Uterus (tissue), 4 donors: ENCODE results near the gene ME3. TPM values are rescaled to one million over a fixed set of nuclear protein-coding genes. Genes with fewer than 3 reads are reported as not detected.

Experiments
- DNase-seq, 2 donors: peaks; one replicate each; pipeline ENCODE4 v3.0.0-alpha.2; 2019 to 2020
- H3K27ac ChIP-seq, 2 donors: fragments of 200-600 bp; sonication (generic); 1 replicate in 1 of 2; 2 replicates in 1 of 2; pipeline ENCODE4 v1.5.1; 2016 to 2018
- H3K27me3 ChIP-seq, 2 donors: fragments of 200-600 bp; sonication (generic); one replicate each; pipeline ENCODE4 v1.5.1; 2018 to 2019; ENCODE audit warnings: control low read depth in 1 of 2
- H3K36me3 ChIP-seq, 2 donors: fragments of 200-600 bp; sonication (generic); one replicate each; pipeline ENCODE4 v1.5.1; 2019; ENCODE audit warnings: control low read depth in 1 of 2
- H3K4me1 ChIP-seq, 2 donors: fragments of 200-600 bp; sonication (generic); one replicate each; pipeline ENCODE4 v1.5.1; 2018 to 2019; ENCODE audit warnings: control low read depth in 1 of 2
- H3K4me3 ChIP-seq, 2 donors: fragments of 200-600 bp; sonication (generic); 1 replicate in 1 of 2; 2 replicates in 1 of 2; pipeline ENCODE4 v1.5.1; 2018 to 2019; ENCODE audit warnings: mild to moderate bottlenecking in 1 of 2
- H3K9me3 ChIP-seq, 2 donors: fragments of 200-600 bp; sonication (generic); one replicate each; pipeline ENCODE4 v1.5.1; 2019; ENCODE audit warnings: control low read depth in 1 of 2
- POLR2A ChIP-seq, 2 donors: fragments of 450-650 bp; IDR thresholded peaks; one replicate each; pipeline ENCODE4 v1.6.1; 2016; ENCODE audit warnings: antibody characterized with exemption in 2 of 2, mild to moderate bottlenecking in 1 of 2, moderate library complexity in 1 of 2
- intact Hi-C: fragments of 100-400 bp; cut with DNase I; formaldehyde crosslinking; loops from one replicate; pipeline ENCODE4 v1.15.1; 2023; ENCODE audit warnings: low total_unique reads
- total RNA-seq, 4 donors: library from RNA; depleted of rRNA in 3 of 4; stranded (reverse); fragments of >200 nt in 3 of 4; gene quantifications; one replicate each; pipeline versions ENCODE4 v1.1.0 to v1.2.4, GENCODE V29; 2014 to 2023
- TF ChIP-seq, protein P1 (sequence below), 4 experiments: fragments of 200-600 bp in 2 of 4; fragments of 450-650 bp in 2 of 4; sonication (generic) in 2 of 4; IDR thresholded peaks; one replicate each; pipeline ENCODE4 v1.5.1; 2016 to 2019; ENCODE audit warnings: antibody characterized with exemption in 4 of 4, mild to moderate bottlenecking in 2 of 4, moderate library complexity in 1 of 4
- donor health status: DM: yes; HTN: yes; CAD: no.

The ME3 gene
- total RNA-seq, 4 donors from 2014 or later: 44.3 to 169 (median 54.2) TPM

- no peaks in the 10 kb centered on the region for H3K27me3 ChIP-seq
- intact Hi-C loops: no loop called here
- H3K36me3 ChIP-seq: no peaks in the 10 kb centered on the region
- DNase-seq: no peak
- no peak for TF ChIP-seq POLR2A (IDR thresholded peaks at IDR 0.05)
- TF ChIP-seq, protein P1, sequence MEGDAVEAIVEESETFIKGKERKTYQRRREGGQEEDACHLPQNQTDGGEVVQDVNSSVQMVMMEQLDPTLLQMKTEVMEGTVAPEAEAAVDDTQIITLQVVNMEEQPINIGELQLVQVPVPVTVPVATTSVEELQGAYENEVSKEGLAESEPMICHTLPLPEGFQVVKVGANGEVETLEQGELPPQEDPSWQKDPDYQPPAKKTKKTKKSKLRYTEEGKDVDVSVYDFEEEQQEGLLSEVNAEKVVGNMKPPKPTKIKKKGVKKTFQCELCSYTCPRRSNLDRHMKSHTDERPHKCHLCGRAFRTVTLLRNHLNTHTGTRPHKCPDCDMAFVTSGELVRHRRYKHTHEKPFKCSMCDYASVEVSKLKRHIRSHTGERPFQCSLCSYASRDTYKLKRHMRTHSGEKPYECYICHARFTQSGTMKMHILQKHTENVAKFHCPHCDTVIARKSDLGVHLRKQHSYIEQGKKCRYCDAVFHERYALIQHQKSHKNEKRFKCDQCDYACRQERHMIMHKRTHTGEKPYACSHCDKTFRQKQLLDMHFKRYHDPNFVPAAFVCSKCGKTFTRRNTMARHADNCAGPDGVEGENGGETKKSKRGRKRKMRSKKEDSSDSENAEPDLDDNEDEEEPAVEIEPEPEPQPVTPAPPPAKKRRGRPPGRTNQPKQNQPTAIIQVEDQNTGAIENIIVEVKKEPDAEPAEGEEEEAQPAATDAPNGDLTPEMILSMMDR (IDR thresholded peaks at IDR 0.05): no peak
- no peaks in the 10 kb centered on the region for H3K9me3 ChIP-seq
- no peak overlapping the region for H3K4me3 ChIP-seq
- peaks cover 6 to 12% of the 10 kb centered on the region in 2 donors for H3K4me1 ChIP-seq
- no peak overlapping the region for H3K27ac ChIP-seq
These were observed 91.9 kb downstream of the ME3 start for GRCh38 chr11:86580535-86580934.

DNA sequence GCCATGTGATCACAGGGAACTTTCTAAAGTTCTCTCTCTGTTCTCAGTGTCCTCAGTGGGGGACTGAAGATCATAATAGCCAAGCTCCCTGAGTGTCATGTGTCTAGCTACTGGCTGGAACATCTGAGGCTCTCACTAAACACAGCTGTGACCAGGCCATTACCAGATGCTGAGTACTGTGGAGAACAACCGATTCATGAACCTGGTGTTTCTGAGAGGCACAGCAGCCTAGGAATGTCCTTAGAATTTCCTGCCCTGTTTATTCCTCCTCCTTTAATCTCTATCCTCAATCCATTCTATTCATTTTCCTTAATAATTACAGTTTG lies 93.0 kb downstream of the ME3 start:
- no peak for TF ChIP-seq POLR2A (IDR thresholded peaks at IDR 0.05)
- TF ChIP-seq, protein P1 (IDR thresholded peaks at IDR 0.05): no peak
- no peak for DNase-seq
- no peaks in the 10 kb centered on the region for H3K9me3 ChIP-seq
- no peaks in the 10 kb centered on the region for H3K36me3 ChIP-seq
- no peak overlapping the region for H3K4me3 ChIP-seq
- peak overlapping the region in 1 of 2 donors; percentile 90 for H3K27ac ChIP-seq
- H3K27me3 ChIP-seq: no peaks in the 10 kb centered on the region
- peaks cover 6 to 12% of the 10 kb centered on the region in 2 donors for H3K4me1 ChIP-seq
- intact Hi-C loops: no loop called here

- TF ChIP-seq, protein P1 (IDR thresholded peaks at IDR 0.05): no peak
- TF ChIP-seq POLR2A (IDR thresholded peaks at IDR 0.05): no peak
- no peaks in the 10 kb centered on the region for H3K9me3 ChIP-seq
- no peak for DNase-seq
- H3K27ac ChIP-seq: peak overlapping the region; percentile 71 to 90
- intact Hi-C loops: no loop called here
- H3K27me3 ChIP-seq: no peaks in the 10 kb centered on the region
- H3K4me3 ChIP-seq: no peak overlapping the region
- H3K36me3 ChIP-seq: no peaks in the 10 kb centered on the region
- peaks cover 6 to 12% of the 10 kb centered on the region in 2 donors for H3K4me1 ChIP-seq
These were observed 93.5 kb downstream of the ME3 start for GRCh38 chr11:86578727-86579405.

GRCh38 chr11:86577644-86578636 lies 94.5 kb downstream of the ME3 start:
- intact Hi-C loops: no loop called here
- H3K4me3 ChIP-seq: no peak overlapping the region
- no peaks in the 10 kb centered on the region for H3K27me3 ChIP-seq
- TF ChIP-seq, protein P1 (IDR thresholded peaks at IDR 0.05): no peak
- TF ChIP-seq POLR2A (IDR thresholded peaks at IDR 0.05): no peak
- peak overlapping the region; percentile 71 to 90 for H3K27ac ChIP-seq
- H3K9me3 ChIP-seq: no peaks in the 10 kb centered on the region
- peaks cover 6 to 12% of the 10 kb centered on the region in 2 donors for H3K4me1 ChIP-seq
- no peaks in the 10 kb centered on the region for H3K36me3 ChIP-seq
- DNase-seq: peak; percentile 69 to 87
